Endothelial cell of umbilical vein (primary cell): Measurements from ENCODE around the gene SDCCAG8. TPM values are rescaled to one million over a fixed set of nuclear protein-coding genes. Genes with fewer than 3 reads are reported as not detected.

Experiments
- BruUV-seq: library from RNA; stranded (reverse); fragments of 400-500 nt; replicated peaks from 2 replicates; lab custom pipeline; 2021; lab: Mats Ljungman, UMichigan
- CTCF ChIA-PET: fragments of 300-600, 350-600 bp; sonication (Branson Sonifier 250); formaldehyde crosslinking; loops from one replicate; lab custom pipeline; 2021; ENCODE audit warnings: antibody characterized with exemption, inconsistent platforms; lab: Charles Lee
- POLR2A ChIA-PET: fragments of 300-600, 350-600 bp; sonication (Branson Sonifier 250); formaldehyde crosslinking; loops from one replicate; lab custom pipeline; 2021; ENCODE audit warnings: antibody characterized with exemption, inconsistent platforms; lab: Charles Lee
- DNase-seq: peaks from one replicate; pipeline ENCODE4 v3.0.0-alpha.2; 2011; ENCODE audit warnings: low read depth, low spot score
- FAIRE-seq: peaks from 2 replicates; lab custom pipeline; 2011; peaks lifted over from hg19 to GRCh38; lab: Jason Lieb, UNC
- H2AFZ ChIP-seq: 2 replicates; pipeline ENCODE4 v1.6.0; 2012; ENCODE audit warnings: low read depth, low read length, control low read depth, inconsistent platforms
- H3K27ac ChIP-seq: 2 replicates; pipeline ENCODE4 v1.5.1; 2011; ENCODE audit warnings: low read depth, mild to moderate bottlenecking, control low read depth, low read length, moderate library complexity; ENCODE audit not compliant: insufficient read depth
- H3K27me3 ChIP-seq, 2 experiments: 2 replicates each; pipeline versions ENCODE4 v1.6.0 to v1.6.1; 2011; ENCODE audit warnings: low read length in 2 of 2, mixed read lengths in 1 of 2; ENCODE audit not compliant: control insufficient read depth in 2 of 2, insufficient read depth in 2 of 2
- H3K36me3 ChIP-seq, 2 experiments: 2 replicates in 1 of 2; 3 replicates in 1 of 2; pipeline ENCODE4 v1.5.1; 2011; ENCODE audit warnings: low read length in 2 of 2, mild to moderate bottlenecking in 1 of 2, moderate library complexity in 1 of 2; ENCODE audit not compliant: control insufficient read depth in 2 of 2, insufficient read depth in 2 of 2; ENCODE audit errors: extremely low read depth in 1 of 2
- H3K4me1 ChIP-seq: 3 replicates; pipeline ENCODE4 v1.5.1; 2011; ENCODE audit warnings: mild to moderate bottlenecking, low read length; ENCODE audit not compliant: control insufficient read depth, insufficient read depth; ENCODE audit errors: extremely low read depth
- H3K4me2 ChIP-seq: 2 replicates; pipeline ENCODE4 v1.6.1; 2011; ENCODE audit warnings: low read length, control low read depth, mixed read lengths; ENCODE audit not compliant: insufficient read depth
- H3K4me3 ChIP-seq, 3 experiments: fragments of 200-600 bp in 1 of 3; sonication (generic), shearing (Covaris generic) in 1 of 3; replicated peaks in 1 of 3; 2 replicates each; pipeline ENCODE4 v1.5.1; 2011 to 2016; ENCODE audit warnings: control low read depth in 3 of 3, low read length in 3 of 3, mild to moderate bottlenecking in 2 of 3, inconsistent platforms in 1 of 3, low read depth in 1 of 3, moderate library complexity in 1 of 3; ENCODE audit not compliant: insufficient read depth in 1 of 3
- H3K79me2 ChIP-seq: 2 replicates; pipeline ENCODE4 v1.6.0; 2012; ENCODE audit warnings: low read length, inconsistent platforms; ENCODE audit not compliant: control insufficient read depth, insufficient read depth
- H3K9ac ChIP-seq: replicated peaks from 2 replicates; pipeline ENCODE3; 2011; ENCODE audit warnings: low read length, control low read depth; ENCODE audit not compliant: insufficient read depth; ENCODE audit errors: extremely low read depth
- H3K9me1 ChIP-seq: replicated peaks from 3 replicates; pipeline ENCODE4 v1.6.0; 2011; ENCODE audit warnings: mild to moderate bottlenecking, low read length; ENCODE audit not compliant: control insufficient read depth, insufficient read depth; ENCODE audit errors: extremely low read depth
- H3K9me3 ChIP-seq: replicated peaks from 2 replicates; pipeline ENCODE4 v1.5.1; 2012; ENCODE audit warnings: low read length, inconsistent platforms; ENCODE audit not compliant: control insufficient read depth, insufficient read depth
- H4K20me1 ChIP-seq: replicated peaks from 2 replicates; pipeline ENCODE3; 2011; ENCODE audit warnings: mild to moderate bottlenecking, low read length; ENCODE audit not compliant: control insufficient read depth, insufficient read depth; ENCODE audit errors: extremely low read depth
- EZH2 ChIP-seq: IDR thresholded peaks from 2 replicates; pipeline ENCODE4 v1.6.1; 2012; ENCODE audit warnings: borderline replicate concordance, low read depth, mild to moderate bottlenecking, moderate library complexity, low read length, inconsistent platforms; ENCODE audit not compliant: severe bottlenecking
- FOS ChIP-seq: IDR thresholded peaks from 2 replicates; pipeline ENCODE4 v1.6.1; 2011; ENCODE audit warnings: mild to moderate bottlenecking, low read length, moderate library complexity, borderline replicate concordance; ENCODE audit not compliant: insufficient read depth
- GATA2 ChIP-seq: IDR thresholded peaks from 2 replicates; pipeline ENCODE4 v1.7.0; 2011; ENCODE audit warnings: low read depth, mild to moderate bottlenecking, moderate library complexity, mixed read lengths, low read length; ENCODE audit not compliant: insufficient read length, insufficient read depth
- JUN ChIP-seq: IDR thresholded peaks from 2 replicates; pipeline ENCODE4 v1.6.1; 2011; ENCODE audit warnings: borderline replicate concordance, low read depth; ENCODE audit not compliant: insufficient read length, insufficient read depth
- MAX ChIP-seq: IDR thresholded peaks from 2 replicates; pipeline ENCODE4 v1.6.1; 2011; ENCODE audit not compliant: insufficient read depth, insufficient read length
- MYC ChIP-seq: IDR thresholded peaks from one replicate; pipeline ENCODE4 v1.6.1; 2011; ENCODE audit warnings: mild to moderate bottlenecking, low read depth, low read length
- POLR2A ChIP-seq: IDR thresholded peaks from 2 replicates; pipeline ENCODE4 v1.6.1; 2012; ENCODE audit warnings: low read depth, mild to moderate bottlenecking, control low read depth, low read length
- POLR2AphosphoS5 ChIP-seq: IDR thresholded peaks from 2 replicates; pipeline ENCODE4 v1.6.1; 2012; ENCODE audit warnings: low read depth, mild to moderate bottlenecking, control low read depth, low read length, moderate library complexity; ENCODE audit not compliant: insufficient read depth
- dilution Hi-C: fragments of 300-500 bp; cut with MboI; formaldehyde crosslinking; loops from one replicate; pipeline ENCODE4 v1.15.0; 2019; ENCODE audit warnings: low sequenced_read_pairs; ENCODE audit not compliant: extremely low pct_ligation_motif_present
- intact Hi-C: fragments of 100-400 bp; cut with micrococcal nuclease; formaldehyde crosslinking; loops from one replicate; pipeline ENCODE4 v1.10.0; 2022
- polyA plus RNA-seq, 4 experiments: library from polyadenylated mRNA; depleted of rRNA in 3 of 4; stranded (reverse) in 3 of 4; unstranded in 1 of 4; fragments of >200 nt; gene quantifications; 2 replicates each; pipeline versions ENCODE4 v1.2.1 to v1.2.3, GENCODE V29; 2011 to 2012; ENCODE audit warnings: missing spikeins in 1 of 4
- total RNA-seq: library from RNA; stranded (reverse); gene quantifications from 2 replicates; pipeline ENCODE4 v1.2.3, GENCODE V29; 2021
- TF ChIP-seq, protein P1 (sequence below), 2 donors: IDR thresholded peaks; 1 replicate in 1 of 2; 2 replicates in 1 of 2; pipeline ENCODE4 v1.5.1; 2011; ENCODE audit warnings: low read length in 2 of 2, mild to moderate bottlenecking in 2 of 2, moderate library complexity in 2 of 2, control low read depth in 1 of 2, inconsistent platforms in 1 of 2, low read depth in 1 of 2; ENCODE audit not compliant: insufficient read depth in 1 of 2; ENCODE audit errors: extremely low read depth in 1 of 2

The SDCCAG8 gene
- total and polyA plus RNA-seq, 2 donors (not counting 3 experiments of a cell fraction or from before 2014, with no cell fraction given), result 14.6 to 25.7 TPM

- no TSS peak for BruUV-seq
- Histone ChIP-seq H4K20me1 (no peaks in the 10 kb centered on the region), H3K79me2 (no peaks in the 10 kb centered on the region), H3K9ac (no peak overlapping the region), H3K9me1 (no peaks in the 10 kb centered on the region), H3K4me2 (no peak overlapping the region), H3K36me3 (no peaks in the 10 kb centered on the region), H3K4me3 (no peak overlapping the region), H2AFZ (no peak overlapping the region), H3K4me1 (no peaks in the 10 kb centered on the region), H3K9me3 (no peaks in the 10 kb centered on the region), H3K27ac (no peak overlapping the region), H3K27me3 (no peaks in the 10 kb centered on the region)
- dilution Hi-C loops, result no loop called here
- intact Hi-C loops, result no loop called here
- no peak for FAIRE-seq
- CTCF ChIA-PET, result interaction anchor here (0.6 to 1.7 kb wide), 3 partner anchors 12 to 1290 kb away, joined by 3 to 7 read pairs (median 3); no protein-coding TSS in a partner anchor
- TF ChIP-seq MYC (no peak), FOS (no peak), MAX (no peak), POLR2A (no peak), GATA2 (no peak), EZH2 (no peak), POLR2AphosphoS5 (no peak), JUN (no peak)
- TF ChIP-seq, protein P1, sequence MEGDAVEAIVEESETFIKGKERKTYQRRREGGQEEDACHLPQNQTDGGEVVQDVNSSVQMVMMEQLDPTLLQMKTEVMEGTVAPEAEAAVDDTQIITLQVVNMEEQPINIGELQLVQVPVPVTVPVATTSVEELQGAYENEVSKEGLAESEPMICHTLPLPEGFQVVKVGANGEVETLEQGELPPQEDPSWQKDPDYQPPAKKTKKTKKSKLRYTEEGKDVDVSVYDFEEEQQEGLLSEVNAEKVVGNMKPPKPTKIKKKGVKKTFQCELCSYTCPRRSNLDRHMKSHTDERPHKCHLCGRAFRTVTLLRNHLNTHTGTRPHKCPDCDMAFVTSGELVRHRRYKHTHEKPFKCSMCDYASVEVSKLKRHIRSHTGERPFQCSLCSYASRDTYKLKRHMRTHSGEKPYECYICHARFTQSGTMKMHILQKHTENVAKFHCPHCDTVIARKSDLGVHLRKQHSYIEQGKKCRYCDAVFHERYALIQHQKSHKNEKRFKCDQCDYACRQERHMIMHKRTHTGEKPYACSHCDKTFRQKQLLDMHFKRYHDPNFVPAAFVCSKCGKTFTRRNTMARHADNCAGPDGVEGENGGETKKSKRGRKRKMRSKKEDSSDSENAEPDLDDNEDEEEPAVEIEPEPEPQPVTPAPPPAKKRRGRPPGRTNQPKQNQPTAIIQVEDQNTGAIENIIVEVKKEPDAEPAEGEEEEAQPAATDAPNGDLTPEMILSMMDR (IDR thresholded peaks at IDR 0.05; ENCODE audit: extremely low read depth in 1 of 2, insufficient read depth in 1 of 2, low read depth in 1 of 2, low read length in 2 of 2), result no peak
- no peak for DNase-seq
- POLR2A ChIA-PET, result no interaction called here
Measured at GRCh38 chr1:243421784-243422183, 165.9 kb downstream of the SDCCAG8 start.
